CD4-positive, alpha-beta T cell treated with Interleukin-15 for 1 hour (primary cell): Measurements from ENCODE around the gene MRC1.

Experiments used
- DNase-seq: peaks from one replicate; pipeline ENCODE4 v3.0.0-alpha.2; 2020

Gene MRC1

GRCh38 chr10:17848646-17849045, 39.5 kb downstream of the MRC1 start:
- DNase-seq = no peak

- no peak for DNase-seq
Observed at GRCh38 chr10:17850501-17850900, 41.4 kb downstream of the MRC1 start.

GRCh38 chr10:17851611-17852010, 42.5 kb downstream of the MRC1 start:
- DNase-seq = peak; percentile 46

GRCh38 chr10:17854044-17854652, 45.0 kb downstream of the MRC1 start:
- DNase-seq = peak; percentile 20

- DNase-seq = no peak
Observed at GRCh38 chr10:17857040-17857439, 47.9 kb downstream of the MRC1 start.

- no peak for DNase-seq
Observed at GRCh38 chr10:17859492-17860156, 50.5 kb downstream of the MRC1 start.

- DNase-seq = no peak
Observed at GRCh38 chr10:17861760-17862159, 52.6 kb downstream of the MRC1 start.

- no peak for DNase-seq
Observed at GRCh38 chr10:17865351-17865750, 56.2 kb downstream of the MRC1 start.

GRCh38 chr10:17866346-17866745, 57.2 kb downstream of the MRC1 start:
- DNase-seq = no peak

GRCh38 chr10:17867056-17867455, 57.9 kb downstream of the MRC1 start:
- DNase-seq = no peak

- DNase-seq = no peak
Observed at GRCh38 chr10:17871036-17871435, 61.9 kb downstream of the MRC1 start.

GRCh38 chr10:17872191-17873091, 63.3 kb downstream of the MRC1 start:
- DNase-seq = no peak

- DNase-seq = no peak
Observed at GRCh38 chr10:17873946-17874345, 64.8 kb downstream of the MRC1 start.

- no peak for DNase-seq
Observed at GRCh38 chr10:17877121-17877520, 68.0 kb downstream of the MRC1 start.

- no peak for DNase-seq
Observed at GRCh38 chr10:17878896-17879295, 69.7 kb downstream of the MRC1 start.

- DNase-seq = no peak
Observed at GRCh38 chr10:17880601-17881000, 71.5 kb downstream of the MRC1 start.

- no peak for DNase-seq
Observed at GRCh38 chr10:17882557-17882956, 73.4 kb downstream of the MRC1 start.

- no peak for DNase-seq
Observed at GRCh38 chr10:17883621-17884020, 74.5 kb downstream of the MRC1 start.

GRCh38 chr10:17888189-17888588, 79.0 kb downstream of the MRC1 start:
- no peak for DNase-seq

- DNase-seq = no peak
Observed at GRCh38 chr10:17891435-17891834, 82.3 kb downstream of the MRC1 start.

- no peak for DNase-seq
Observed at GRCh38 chr10:17904564-17904963, 95.4 kb downstream of the MRC1 start.

GRCh38 chr10:17905491-17905890, 96.3 kb downstream of the MRC1 start:
- no peak for DNase-seq

GRCh38 chr10:17906002-17906401, 96.9 kb downstream of the MRC1 start:
- DNase-seq = no peak

GRCh38 chr10:17907641-17908040, 98.5 kb downstream of the MRC1 start:
- no peak for DNase-seq
